Neural cell (in vitro differentiated cells): ENCODE results near the gene PBX2. TPM values are rescaled to one million over a fixed set of nuclear protein-coding genes. Genes with fewer than 3 reads are reported as not detected.

Experiments
- H2AFZ ChIP-seq: fragments of 200-600, 300-800 bp; sonication (generic), shearing (Covaris generic); 2 replicates; pipeline ENCODE4 v1.6.0; 2014; ENCODE audit warnings: low read depth, mild to moderate bottlenecking, antibody characterized with exemption, low read length, moderate library complexity
- H3F3A ChIP-seq: fragments of 200-600 bp; shearing (Covaris generic); 2 replicates; pipeline ENCODE4 v1.6.1; 2016; ENCODE audit warnings: mild to moderate bottlenecking, moderate library complexity, mixed read lengths, antibody characterized with exemption, low read length; ENCODE audit not compliant: insufficient read depth, poor library complexity, severe bottlenecking
- H3K27ac ChIP-seq: fragments of 200-600, 300-800 bp; sonication (generic), shearing (Covaris generic); 2 replicates; pipeline ENCODE4 v1.5.1; 2014; ENCODE audit warnings: mild to moderate bottlenecking, low read length, moderate library complexity
- H3K27me3 ChIP-seq: fragments of 300-800, 200-600 bp; sonication (generic), shearing (Covaris generic); 2 replicates; pipeline ENCODE4 v1.6.0; 2014; ENCODE audit warnings: mild to moderate bottlenecking, low read depth, low read length, moderate library complexity; ENCODE audit not compliant: insufficient read depth
- H3K36me3 ChIP-seq: fragments of 300-800, 200-600 bp; sonication (generic), shearing (Covaris generic); 2 replicates; pipeline ENCODE4 v1.5.1; 2014; ENCODE audit warnings: mild to moderate bottlenecking, antibody characterized with exemption, low read length, moderate library complexity; ENCODE audit not compliant: insufficient read depth
- H3K4me2 ChIP-seq: fragments of 300-800, 200-600 bp; sonication (generic), shearing (Covaris generic); 2 replicates; pipeline ENCODE4 v1.6.0; 2014; ENCODE audit warnings: mild to moderate bottlenecking, low read length
- H3K4me3 ChIP-seq: fragments of 300-800, 200-600 bp; sonication (generic), shearing (Covaris generic); 2 replicates; pipeline ENCODE4 v1.5.1; 2014; ENCODE audit warnings: mild to moderate bottlenecking, low read length, moderate library complexity
- H3K79me2 ChIP-seq: fragments of 200-600 bp; shearing (Covaris generic); replicated peaks from 2 replicates; pipeline ENCODE4 v1.6.0; 2014; ENCODE audit warnings: mild to moderate bottlenecking, low read length, moderate library complexity; ENCODE audit not compliant: insufficient read depth
- H3K9ac ChIP-seq: fragments of 300-800, 200-600 bp; sonication (generic), shearing (Covaris generic); 2 replicates; pipeline ENCODE4 v1.6.1; 2016; ENCODE audit warnings: mild to moderate bottlenecking, low read length, mixed read lengths
- H3K9me2 ChIP-seq: fragments of 200-600 bp; shearing (Covaris generic); 2 replicates; pipeline ENCODE4 v1.6.1; 2016; ENCODE audit warnings: mild to moderate bottlenecking, low read length, mixed read lengths; ENCODE audit not compliant: insufficient read depth
- H3K9me3 ChIP-seq: fragments of 200-600, 300-800 bp; sonication (generic), shearing (Covaris generic); 2 replicates; pipeline ENCODE4 v1.6.1; 2016; ENCODE audit warnings: mild to moderate bottlenecking, mixed run types, low read length, moderate library complexity, mixed read lengths
- H4K20me1 ChIP-seq: fragments of 200-600 bp; shearing (Covaris generic); 2 replicates; pipeline ENCODE4 v1.6.1; 2016; ENCODE audit warnings: mild to moderate bottlenecking, mixed run types; ENCODE audit not compliant: insufficient read depth
- CTCF ChIP-seq: fragments of 450-650 bp; IDR thresholded peaks from 2 replicates; pipeline ENCODE4 v1.5.1; 2014; ENCODE audit warnings: antibody characterized with exemption, mild to moderate bottlenecking, moderate library complexity; ENCODE audit not compliant: poor library complexity, severe bottlenecking
- EP300 ChIP-seq: fragments of 450-650 bp; conservative IDR thresholded peaks from 2 replicates; pipeline ENCODE4 v1.6.1; 2014; ENCODE audit warnings: antibody characterized with exemption, mild to moderate bottlenecking, moderate library complexity; ENCODE audit not compliant: poor library complexity, severe bottlenecking
- EZH2 ChIP-seq: fragments of 200-600, 300-800 bp; shearing (Covaris generic), sonication (generic); IDR thresholded peaks from 2 replicates; pipeline ENCODE4 v1.6.1; 2014; ENCODE audit warnings: antibody characterized with exemption, low read length, borderline replicate concordance, mild to moderate bottlenecking; ENCODE audit not compliant: insufficient read depth, poor library complexity, severe bottlenecking
- MXI1 ChIP-seq: fragments of 450-650 bp; conservative IDR thresholded peaks from 2 replicates; pipeline ENCODE4 v1.6.1; 2014; ENCODE audit warnings: antibody characterized with exemption, mild to moderate bottlenecking; ENCODE audit not compliant: poor library complexity, severe bottlenecking
- POLR2AphosphoS5 ChIP-seq: IDR thresholded peaks from 2 replicates; pipeline ENCODE4 v1.6.1; 2012
- RAD21 ChIP-seq: fragments of 450-650 bp; conservative IDR thresholded peaks from 2 replicates; pipeline ENCODE4 v1.6.1; 2014; ENCODE audit warnings: antibody characterized with exemption, mild to moderate bottlenecking, moderate library complexity
- REST ChIP-seq: IDR thresholded peaks from 2 replicates; pipeline ENCODE4 v1.6.1; 2012; ENCODE audit warnings: borderline replicate concordance
- SMC3 ChIP-seq: fragments of 450-650 bp; conservative IDR thresholded peaks from 2 replicates; pipeline ENCODE4 v1.6.1; 2014; ENCODE audit warnings: antibody characterized with exemption, mild to moderate bottlenecking, moderate library complexity; ENCODE audit not compliant: poor library complexity
- TAF1 ChIP-seq: IDR thresholded peaks from 2 replicates; pipeline ENCODE4 v1.6.1; 2012; ENCODE audit warnings: low read depth
- polyA plus RNA-seq: library from polyadenylated mRNA; depleted of rRNA; stranded (reverse); fragments of >200 nt; gene quantifications from 2 replicates; pipeline ENCODE4 v1.2.3, GENCODE V29; 2014

Gene PBX2
- polyA plus RNA-seq, 1 donor from 2014 or later, result 53.2 TPM

DNA sequence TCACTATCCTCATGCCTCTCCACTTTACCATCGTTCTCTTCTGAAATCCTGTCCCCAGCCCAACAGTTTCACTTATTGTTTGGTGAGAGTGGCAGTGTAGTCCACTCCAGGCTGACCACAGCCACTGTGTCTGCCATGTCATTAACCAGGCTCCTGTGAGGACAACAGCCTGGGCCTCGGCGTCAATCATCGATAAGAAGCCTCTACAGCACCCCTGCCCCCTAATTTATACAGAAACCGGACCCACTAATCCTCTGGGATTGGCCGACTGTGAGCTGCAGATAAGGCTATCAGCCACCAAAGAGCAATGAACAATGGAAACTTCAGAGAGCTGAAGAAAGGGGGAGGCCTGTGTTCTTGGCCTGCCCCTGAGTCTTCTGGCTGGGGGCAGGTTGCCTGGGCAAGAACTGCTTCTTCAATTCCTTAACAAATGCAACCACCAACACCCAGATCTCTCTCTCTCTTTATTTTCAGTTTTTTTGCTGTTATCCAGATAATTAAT, 22.2 kb downstream of the PBX2 start:
- Histone ChIP-seq H3F3A (no peaks in the 10 kb centered on the region), H3K79me2 (peaks cover 6% of the 10 kb centered on the region), H2AFZ (no peak overlapping the region), H3K36me3 (no peaks in the 10 kb centered on the region), H3K27me3 (no peaks in the 10 kb centered on the region), H3K4me2 (no peak overlapping the region), H3K4me3 (no peak overlapping the region), H3K9ac (no peak overlapping the region), H3K27ac (no peak overlapping the region), H4K20me1 (no peaks in the 10 kb centered on the region), H3K9me3 (no peaks in the 10 kb centered on the region), H3K9me2 (no peaks in the 10 kb centered on the region)
- TF ChIP-seq TAF1, result no peak

DNA sequence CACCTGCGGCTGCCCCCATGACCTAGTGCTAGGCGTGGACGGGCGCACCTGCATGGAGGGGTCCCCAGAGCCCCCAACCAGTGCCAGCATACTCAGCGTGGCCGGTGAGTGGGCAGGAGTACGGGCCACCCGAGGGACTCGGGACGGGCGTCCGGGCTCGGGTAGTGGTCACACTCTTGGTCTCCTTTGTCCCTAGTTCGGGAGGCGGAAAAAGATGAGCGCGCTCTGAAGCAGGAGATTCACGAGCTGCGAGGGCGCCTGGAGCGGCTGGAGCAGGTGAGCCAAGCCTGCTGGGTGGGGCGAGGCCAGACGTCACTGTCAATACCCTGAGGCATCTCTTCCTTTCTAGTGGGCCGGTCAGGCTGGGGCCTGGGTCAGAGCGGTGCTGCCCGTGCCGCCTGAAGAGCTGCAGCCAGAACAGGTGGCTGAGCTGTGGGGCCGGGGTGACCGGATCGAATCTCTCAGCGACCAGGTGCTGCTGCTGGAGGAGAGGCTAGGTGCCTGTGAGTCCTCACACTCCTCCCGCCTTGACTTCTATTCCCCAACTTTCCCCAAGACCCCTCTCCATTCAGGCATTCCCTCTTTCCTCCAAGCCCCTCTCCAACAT, 22.7 kb downstream of the PBX2 start:
- H3K9ac ChIP-seq, result no peak overlapping the region
- no peak overlapping the region for H2AFZ ChIP-seq
- peaks cover under 1% of the 10 kb centered on the region for H3K79me2 ChIP-seq
- H3F3A ChIP-seq, result no peaks in the 10 kb centered on the region
- no peak overlapping the region for H3K27ac ChIP-seq
- no peak overlapping the region for H3K4me3 ChIP-seq
- H3K9me2 ChIP-seq, result no peaks in the 10 kb centered on the region
- H3K36me3 ChIP-seq, result no peaks in the 10 kb centered on the region
- H3K27me3 ChIP-seq, result no peaks in the 10 kb centered on the region
- no peak overlapping the region for H3K4me2 ChIP-seq
- H4K20me1 ChIP-seq, result no peaks in the 10 kb centered on the region
- no peak for TF ChIP-seq MXI1
- no peak for TF ChIP-seq EP300
- TF ChIP-seq CTCF, result no peak
- no peak for TF ChIP-seq REST
- no peak for TF ChIP-seq RAD21
- TF ChIP-seq POLR2AphosphoS5, result no peak
- no peak for TF ChIP-seq EZH2
- no peak for TF ChIP-seq TAF1
- TF ChIP-seq SMC3, result no peak
- no peaks in the 10 kb centered on the region for H3K9me3 ChIP-seq
